Measurements from ENCODE around the gene SNRPA1.
A peak's percentile ranks its signal among the peaks of the same experiment; 100 is the strongest.
"Not testable (repeated sequence)": the region's sequence is repeated elsewhere in the genome, so short reads cannot be mapped to it uniquely, and the experiment has no call there.

SNRPA1 gene

DNA sequence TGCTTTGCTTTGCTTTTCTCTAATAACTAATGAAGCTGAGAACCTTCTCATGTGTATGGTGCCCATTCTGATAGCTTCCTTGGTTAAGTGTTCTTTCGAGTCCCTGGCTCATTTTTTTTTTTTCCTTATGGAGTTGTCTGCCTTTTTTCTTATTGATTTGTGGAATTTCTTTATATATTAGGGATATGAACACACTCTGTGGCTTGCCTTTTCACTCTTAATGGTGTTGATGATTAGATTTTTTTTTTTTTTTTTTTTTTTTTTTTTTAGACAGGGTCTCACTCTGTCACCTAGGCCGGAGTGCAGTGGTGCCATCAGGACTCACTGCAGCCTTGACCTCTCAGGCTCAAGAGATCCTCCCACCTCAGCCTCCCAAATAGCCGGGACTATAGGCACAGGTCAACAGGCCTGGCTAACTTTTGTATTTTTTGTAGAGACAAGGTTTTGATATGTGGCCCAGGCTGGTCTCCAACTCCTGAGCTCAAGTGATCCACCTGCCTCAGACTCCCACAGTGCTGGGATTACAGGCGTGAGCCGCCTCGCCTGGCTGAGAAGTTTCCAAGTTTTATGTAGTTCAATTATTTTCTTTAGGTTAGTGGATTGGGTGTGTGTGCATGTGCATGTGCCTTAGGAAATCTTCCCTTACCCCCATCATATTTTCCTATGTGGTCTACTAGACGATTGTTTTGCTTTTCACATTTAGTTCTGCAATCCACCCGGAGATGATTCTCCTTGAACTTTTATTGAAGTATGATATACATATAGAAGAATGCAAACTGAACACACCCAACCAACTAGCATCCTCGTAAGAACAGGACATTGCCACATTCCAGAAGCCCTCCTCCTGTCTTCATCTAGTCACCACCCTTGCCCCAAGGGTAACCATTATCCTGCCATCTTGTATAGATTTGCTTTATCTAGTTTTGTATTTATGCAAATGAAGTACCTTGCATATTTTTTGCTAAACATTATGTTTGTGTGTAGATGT lies 1.7 kb upstream of the SNRPA1 start:
- no peak for DNase-seq

DNA sequence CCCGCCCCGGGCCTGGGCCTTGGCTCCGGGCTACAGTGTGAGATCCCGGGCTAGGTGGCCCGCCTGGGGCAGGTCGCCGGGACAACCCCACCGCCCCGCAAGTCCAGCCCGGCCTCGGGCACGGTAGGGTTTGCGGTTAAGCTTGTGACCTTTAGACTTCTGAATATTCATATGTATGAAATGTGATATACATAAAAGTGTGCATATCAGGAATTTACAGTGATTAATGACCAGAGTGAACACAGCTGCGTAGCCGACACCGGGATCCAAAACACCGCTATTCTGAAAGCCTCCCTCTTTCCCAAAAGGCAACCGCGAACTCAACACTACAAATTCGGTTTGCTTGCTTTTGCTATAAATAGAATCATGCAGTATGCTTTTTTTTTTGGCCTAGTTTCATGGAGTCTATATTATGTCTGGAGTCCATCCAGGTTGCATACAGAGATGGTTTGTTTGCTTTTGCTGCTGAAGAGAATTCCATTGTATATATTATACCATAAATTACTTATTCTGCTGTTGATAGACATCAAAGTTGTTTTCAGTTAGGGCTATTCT lies 636 bp upstream of the SNRPA1 start:
- DNase-seq: no peak

DNA sequence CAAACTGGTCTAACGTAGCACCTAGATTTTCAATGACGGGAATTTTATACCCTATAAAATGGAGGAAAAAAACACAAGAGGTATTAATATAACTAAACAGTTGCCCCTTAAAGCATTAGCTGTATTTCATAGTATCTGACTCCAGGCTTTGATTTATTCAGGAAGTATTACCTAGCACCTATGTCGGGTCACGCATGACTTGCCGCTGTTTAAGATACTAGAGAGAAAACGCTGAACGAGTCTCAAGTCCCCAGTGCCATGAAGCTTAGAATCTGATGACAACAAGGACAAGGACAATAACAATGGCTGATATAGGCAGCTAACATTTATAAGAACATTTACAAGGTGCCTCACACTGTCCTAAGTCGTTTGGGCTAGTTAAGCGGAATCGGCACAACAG lies 1.9 kb downstream of the SNRPA1 start:
- DNase-seq: no peak

DNA sequence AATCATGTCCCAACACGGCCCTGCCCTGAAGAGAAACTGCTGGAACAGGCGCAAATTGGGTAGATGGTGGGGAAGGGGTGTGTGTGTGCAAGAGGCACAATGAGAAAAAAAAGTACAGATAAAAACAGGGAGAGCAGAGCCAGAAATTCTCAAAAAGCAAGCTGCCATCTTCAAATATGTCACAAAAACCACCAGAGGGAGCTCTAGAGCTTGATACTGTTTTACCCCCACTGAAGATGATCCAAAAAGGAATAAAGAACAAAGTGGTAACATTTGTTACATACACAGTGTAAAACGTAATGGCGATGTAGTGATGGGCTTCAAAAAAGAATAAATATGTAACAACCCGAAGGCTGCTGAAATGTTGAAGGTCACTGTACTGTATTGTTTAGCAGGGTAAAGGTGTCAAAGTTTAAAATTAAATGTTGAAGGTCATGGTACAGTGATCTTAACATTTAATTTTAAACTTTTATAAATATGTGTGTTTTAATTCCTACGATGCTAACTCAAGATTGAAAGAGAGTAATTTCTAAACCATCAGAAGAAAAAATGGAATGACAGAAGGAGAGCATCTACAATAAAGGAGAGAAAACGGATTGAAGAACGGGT lies 6.0 kb downstream of the SNRPA1 start:
- DNase-seq: no peak

DNA sequence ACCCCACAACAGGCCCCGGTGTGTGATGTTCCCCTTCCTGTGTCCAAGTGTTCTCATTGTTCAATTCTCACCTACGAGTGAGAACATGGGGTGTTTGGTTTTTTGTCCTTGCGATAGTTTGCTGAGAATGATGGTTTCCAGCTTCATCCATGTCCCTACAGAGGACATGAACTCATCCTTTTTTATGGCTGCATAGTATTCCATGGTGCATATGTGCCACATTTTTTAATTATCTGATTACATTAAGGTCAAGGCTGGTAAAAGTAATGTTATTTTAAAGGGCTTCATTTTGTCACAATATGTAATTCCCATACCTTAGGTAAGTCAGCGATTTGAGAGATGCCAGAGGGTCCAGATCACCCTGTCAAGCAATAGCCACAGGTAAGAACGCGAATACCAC lies 7.7 kb downstream of the SNRPA1 start:
- DNase-seq: not testable (repeated sequence)

DNA sequence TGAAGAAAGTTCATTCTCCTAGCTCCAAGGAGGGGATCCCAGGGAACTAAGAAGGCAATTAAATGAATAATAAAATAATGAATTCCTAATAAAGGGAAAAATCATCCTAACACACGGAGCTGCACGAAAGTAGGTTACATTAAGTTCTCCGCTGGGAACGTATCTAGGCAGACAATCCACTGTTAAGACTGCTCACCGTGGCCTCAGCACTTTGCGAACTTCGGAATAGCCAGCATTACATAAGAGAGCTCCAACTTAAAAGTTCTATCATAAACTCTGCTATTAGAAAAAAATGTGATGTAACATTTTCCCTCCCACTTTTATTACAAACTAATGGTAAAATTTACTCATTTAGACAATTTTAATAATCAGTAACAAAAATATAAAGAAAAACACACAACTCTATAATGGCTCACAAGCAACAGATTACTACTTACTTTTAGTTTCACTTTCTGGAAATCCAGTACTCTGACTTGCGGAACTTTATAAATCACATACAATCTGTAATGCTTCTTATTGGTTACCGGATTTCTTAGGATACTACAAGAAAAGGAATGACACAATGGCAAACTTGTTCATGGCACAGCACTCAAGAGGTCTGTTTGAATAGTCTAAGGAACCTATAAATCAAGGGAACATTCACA lies 8.5 kb downstream of the SNRPA1 start:
- DNase-seq: no peak

DNA sequence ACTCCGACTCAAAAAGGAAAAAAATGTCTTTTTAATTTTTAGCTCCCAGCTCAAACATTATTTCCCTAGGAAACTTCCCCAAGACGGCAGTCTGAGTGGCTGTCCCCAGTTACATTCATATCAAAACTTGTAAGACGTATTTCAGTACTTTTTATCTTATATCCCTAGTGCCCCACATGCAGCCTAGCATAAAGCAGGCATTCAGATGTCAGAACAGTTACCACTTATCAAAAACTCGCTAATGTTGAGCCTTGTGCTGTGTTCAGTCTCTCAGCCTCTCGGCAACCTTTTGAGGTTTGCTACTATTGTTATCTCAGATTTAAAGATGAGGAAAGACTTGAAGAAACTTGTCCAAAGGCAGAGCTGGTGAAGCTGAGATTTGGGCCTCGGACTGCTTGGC lies 11.1 kb downstream of the SNRPA1 start:
- DNase-seq: no peak

DNA sequence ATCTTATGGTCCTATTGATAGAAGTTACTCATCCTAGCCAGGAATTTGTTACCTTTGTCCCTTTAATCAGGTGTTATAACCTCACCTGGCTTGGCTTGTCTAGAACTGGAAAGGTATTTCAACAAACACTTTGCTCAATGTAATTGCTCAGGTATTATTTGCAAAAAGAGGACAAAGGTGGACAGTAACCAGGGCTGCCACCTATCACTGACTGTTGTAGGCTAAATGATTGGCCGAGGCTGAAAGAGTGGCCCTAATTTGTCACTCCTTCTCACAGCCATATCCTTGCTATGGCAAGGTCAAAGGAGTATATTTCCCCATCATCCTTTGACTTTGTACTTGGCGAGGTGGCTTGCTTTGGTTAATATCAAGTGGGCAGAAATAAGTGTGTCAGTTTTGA lies 15.0 kb downstream of the SNRPA1 start:
- no peak for DNase-seq

DNA sequence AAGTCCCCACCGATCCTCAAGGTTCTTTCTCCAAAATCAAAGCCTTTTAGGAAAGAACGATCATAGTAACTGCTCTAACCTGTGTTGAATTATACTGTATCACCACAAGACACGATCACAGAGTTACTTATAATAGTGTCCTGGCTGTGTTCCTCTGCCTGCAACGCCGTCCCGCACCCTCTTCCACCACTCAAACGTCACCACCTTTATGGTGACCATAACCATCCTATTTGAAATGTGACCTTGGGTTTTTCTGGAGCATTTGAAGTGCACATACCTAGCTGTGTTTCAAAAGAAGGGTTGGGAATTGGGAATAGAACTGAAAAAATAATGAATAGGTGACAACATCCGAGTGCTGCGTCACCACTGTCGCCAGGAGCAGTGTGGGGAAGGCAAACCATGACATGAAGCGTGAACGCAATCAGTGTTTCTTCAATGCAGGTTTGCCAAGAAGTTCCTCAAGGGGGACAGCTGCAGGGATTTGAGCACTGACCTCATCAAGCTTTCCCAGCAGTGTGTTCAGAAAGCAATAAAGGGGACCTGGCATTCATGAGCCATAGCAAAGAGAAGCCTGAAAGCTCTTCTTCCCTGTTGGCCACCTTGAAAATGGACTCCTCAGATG lies 17.0 kb downstream of the SNRPA1 start:
- DNase-seq: no peak

DNA sequence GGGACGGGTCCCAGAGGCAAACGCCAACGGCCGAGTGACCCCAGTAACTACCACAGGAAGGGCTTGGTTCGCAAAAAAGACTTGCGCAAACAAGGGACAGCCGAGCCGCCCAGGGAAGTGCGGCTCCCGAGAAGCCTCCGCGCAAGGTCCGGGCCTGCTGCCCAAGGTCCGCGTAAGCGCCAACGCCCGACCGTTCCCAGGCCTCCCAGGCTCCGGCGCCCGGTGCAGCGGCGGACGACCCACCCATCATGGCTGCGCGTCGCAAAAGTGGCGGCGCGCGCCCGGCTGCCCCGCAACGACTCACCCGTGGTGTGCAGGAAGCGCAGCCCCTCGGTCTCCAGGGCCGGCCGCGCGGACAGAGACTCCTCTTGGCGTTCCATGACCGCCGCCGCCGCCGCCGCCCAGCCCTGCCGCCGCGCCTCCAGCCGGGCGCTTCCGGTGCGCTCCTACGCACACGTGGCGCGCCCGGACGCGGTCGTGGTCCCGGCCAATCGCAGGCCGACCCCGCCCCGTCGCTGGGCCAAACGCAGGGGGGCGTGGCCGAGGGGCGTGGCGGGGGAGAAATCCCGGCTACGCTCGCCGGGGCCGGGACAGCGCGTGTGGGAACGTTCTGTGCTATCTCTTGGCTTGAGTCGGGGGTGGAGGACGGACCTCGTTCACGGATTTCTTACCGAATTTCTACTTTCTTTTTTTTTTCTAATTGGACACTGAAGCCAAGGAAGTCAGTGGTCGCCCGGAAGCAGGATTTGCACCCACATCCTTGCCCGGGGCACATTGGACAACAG lies 17.8 kb downstream of the SNRPA1 start, which contains the start of gene SELENOS:
Gene SELENOS, minus strand, starts transcription at position 448 of the 785 bp plus-strand sequence. Its CDS starts 68 bp downstream, at position 380.
- DNase-seq: peak; percentile 90

DNA sequence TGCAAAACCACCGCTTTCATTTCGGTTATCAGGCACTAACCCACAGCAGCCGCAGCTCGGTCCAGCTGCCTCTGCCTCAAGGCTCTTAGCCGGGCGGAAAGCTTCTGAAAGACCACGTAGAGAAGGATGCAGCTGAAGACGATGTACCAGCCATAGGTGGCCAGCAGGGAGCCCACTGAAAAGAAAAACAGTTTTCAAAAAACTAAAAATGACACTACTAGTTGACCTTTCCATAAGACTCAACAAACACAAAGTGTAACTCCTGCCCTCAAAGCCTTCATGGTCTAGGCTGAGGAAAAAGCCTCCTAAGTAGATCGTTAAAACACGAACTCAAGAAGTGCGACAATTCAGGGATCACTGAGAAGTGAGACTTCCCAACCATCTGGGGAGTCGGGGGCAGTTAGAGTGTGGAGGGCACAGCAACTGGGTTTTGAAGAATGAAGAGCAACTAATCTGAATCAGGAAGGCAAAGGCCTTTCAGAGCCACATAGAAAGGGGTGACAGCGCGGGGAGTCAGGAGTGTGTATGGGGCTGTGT lies 18.5 kb downstream of the SNRPA1 start:
- DNase-seq: no peak

DNA sequence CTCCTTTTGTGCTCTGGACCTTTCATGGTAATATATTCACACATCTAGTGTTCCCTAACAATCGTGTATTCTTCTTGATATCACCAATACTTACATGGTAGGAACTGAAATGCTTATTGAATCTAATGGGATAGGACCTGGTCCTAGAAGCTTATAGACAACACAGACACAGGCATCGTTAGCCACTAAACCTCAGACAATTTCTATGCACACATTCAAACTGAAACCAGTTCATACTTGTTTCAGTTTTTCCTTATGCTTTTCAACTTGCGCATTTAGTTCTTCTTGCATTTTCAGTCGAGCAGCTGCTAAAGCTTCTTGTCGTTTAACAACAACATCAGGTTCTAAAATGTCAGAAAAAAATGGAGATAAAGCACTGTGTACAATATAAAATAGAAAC lies 20.0 kb downstream of the SNRPA1 start:
- no peak for DNase-seq

DNA sequence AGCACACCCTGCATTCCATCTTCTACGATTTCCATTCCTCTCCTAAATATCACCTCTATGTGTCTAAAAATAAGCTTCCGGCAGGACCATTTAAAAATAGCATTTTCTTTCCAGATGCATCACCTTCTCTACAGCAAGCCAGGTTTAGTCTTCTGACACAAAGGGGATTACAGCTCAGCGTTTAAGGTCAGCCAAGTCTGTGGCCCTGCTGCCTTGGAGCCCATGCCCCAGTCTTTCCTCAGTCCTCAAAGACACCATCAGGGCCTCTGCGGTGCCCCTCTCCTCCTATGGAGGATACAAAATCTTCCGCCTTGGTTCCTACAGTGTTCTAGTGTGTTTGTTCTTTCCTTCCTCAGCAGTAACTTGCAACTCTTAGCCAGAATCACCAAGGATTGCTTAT lies 21.5 kb downstream of the SNRPA1 start:
- DNase-seq: no peak

DNA sequence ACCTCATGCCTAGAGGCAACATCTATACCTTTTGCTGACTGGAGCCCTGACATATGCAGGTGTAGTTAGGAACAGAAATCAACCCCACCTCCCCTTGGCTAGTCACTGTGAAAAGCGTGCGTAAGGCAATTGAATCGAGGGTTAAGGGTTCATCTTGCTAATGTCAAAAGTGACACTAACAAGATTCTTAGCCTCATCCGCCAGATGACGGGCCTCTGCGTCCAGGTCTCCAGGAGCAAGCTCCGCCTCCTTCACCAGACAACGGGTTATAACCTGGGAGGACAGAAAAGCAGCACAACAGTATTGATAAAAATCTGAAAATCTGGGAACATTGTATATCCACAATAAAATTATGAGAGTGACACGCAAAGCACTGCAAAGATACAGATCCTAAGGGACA lies 22.5 kb downstream of the SNRPA1 start:
- DNase-seq: no peak

DNA sequence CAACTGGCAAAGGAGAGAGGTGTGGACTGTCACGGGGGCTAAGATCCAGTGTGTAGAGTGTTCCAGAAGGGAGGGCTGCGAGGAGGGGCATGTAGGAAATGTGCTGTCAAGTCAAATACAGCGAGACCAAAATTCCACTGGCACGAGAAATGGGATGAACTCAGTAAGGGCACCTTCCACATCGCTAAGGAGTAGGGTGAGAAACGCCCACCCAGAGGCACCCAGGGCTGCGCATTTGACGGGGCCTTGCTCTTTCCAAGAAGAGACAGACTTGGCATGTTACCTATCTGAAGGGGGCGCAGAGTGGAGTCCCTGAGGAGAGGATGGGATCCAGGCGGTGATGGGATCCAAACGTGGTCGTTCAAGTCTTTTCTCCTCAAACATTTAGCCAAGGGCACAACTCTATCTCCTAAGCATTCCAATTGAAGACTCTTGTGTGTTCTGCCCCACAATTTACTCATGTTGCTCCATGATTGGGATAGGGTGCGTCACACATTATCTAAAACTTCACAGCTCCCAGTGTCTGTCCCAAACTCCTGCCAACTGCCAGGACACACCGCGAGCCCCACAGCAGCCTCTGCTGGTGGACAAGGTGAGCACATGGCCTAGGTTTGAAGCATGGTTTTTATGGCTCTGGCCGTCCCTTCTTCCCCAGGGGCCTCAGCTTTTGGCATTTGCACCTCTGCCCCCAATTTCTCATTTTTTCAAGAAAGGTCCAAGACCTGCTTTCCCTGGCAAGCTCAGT lies 25.4 kb downstream of the SNRPA1 start:
- DNase-seq: no peak

DNA sequence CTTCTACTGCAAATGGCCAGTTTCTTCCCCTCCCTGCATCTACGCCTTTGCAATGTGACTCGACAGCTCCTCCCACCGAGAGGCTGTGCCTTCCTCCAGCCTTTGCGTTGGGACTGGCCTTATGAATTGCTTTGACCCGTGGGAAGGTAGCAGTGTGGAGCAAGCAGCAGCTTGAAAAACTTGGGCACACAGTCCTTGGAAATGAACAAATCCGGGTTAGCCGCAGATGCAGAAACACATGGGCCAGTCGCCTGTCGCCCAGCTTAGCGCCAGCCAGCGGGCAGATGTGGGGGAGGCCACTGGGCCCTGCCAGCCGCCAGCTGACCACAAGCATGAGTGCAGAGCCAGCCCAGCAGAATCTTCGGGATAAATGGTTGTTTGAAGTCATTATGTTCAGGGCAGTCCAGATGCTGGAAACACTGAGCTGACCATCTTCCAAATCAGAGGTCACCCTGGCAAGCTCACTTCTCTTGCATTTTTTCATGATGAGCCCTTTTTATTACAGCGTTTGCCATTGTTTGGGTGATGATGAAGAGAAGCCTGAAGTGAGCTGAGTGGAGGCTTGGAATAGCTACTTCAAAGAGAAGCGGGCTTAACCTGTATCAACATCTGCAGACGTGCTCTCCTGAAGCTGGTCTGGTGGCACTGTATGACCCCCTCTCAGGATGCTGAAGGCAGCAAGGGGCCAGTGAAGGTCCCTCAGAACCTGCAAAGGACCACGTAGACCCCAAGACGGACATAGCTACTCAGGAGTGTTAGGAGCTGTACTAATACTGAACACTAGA lies 27.5 kb downstream of the SNRPA1 start:
- DNase-seq: no peak

DNA sequence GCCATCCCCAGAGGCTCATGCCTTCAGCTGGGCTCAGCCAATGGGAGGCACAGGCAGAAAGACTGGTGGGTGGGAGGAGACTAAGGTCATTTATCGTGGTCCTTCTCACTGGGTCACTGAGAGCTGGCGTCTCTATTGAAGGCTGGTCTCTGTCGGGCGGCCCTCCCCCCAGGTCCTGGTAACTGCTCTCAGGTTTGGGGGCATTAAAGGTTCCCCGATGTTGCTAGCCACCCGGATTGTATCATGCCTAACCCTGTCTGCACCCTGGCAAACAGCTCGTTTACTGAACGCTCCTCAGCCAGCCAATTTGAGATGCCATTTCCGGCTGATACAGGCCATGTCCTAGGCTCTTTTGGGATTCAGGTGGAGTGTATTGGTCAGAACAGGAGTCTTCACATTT lies 28.3 kb downstream of the SNRPA1 start:
- no peak for DNase-seq

DNA sequence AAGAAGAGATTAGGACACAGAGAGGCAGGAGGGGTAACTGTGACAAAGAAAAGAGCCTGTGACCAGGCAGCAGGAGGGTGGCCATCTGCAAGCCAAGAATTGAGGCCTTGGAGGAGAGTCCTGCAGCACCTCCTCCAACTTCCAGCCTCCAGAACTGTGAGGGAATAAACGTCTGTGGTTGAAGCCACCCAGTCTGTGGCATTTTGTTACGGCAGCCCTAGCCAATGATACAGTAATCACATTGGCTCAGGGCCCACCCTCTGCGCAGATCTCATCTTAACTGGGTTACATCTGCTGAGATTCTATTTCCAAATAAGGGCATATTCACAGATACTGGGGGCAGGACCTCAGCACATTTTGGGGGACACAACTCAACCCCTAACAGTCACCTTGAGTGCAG lies 29.0 kb downstream of the SNRPA1 start:
- no peak for DNase-seq

DNA sequence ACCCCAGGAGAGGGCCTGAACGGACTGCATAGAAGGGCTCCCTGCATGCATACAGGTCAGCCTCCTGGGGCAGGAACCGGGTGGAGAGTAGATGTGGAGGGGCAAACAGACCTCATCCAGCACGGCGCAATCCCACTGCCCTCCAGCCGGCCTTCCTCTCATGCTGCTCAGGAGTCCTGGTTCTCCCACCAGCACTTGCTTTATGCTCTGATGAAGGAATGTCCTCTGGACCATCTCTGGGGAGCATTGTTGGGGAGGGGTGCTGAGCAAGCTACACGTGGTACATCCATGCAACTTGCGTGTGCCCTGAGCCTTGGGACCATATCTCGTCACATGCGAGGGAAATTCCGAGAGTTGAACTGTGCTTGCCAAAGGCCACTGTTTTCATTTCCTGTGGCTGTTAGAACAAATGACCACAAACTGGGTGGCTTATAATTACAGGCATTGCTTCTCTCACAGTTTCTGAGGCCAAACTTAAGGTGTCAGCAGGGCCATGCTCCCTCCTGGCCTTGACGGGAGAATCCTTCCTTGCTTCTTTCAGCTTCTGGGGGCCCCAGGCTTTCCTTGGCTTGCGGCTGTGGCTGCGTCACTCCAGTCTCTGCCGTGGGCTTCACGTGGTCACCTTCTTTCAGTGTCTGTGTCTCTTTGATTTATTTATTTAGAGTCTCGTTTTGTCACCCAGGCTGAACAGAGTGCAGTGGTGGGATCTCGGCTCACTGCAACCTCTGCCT lies 30.0 kb downstream of the SNRPA1 start:
- no peak for DNase-seq
